ENCODE data around the gene MTMR4.

GRCh38 chr17:58556833-58557250, 42.4 kb upstream of the MTMR4 start:
- no peak for TF ChIP-seq POLR2A (IDR thresholded peaks at IDR 0.05; ENCODE audit: low read length)
- TF ChIP-seq, protein P1, sequence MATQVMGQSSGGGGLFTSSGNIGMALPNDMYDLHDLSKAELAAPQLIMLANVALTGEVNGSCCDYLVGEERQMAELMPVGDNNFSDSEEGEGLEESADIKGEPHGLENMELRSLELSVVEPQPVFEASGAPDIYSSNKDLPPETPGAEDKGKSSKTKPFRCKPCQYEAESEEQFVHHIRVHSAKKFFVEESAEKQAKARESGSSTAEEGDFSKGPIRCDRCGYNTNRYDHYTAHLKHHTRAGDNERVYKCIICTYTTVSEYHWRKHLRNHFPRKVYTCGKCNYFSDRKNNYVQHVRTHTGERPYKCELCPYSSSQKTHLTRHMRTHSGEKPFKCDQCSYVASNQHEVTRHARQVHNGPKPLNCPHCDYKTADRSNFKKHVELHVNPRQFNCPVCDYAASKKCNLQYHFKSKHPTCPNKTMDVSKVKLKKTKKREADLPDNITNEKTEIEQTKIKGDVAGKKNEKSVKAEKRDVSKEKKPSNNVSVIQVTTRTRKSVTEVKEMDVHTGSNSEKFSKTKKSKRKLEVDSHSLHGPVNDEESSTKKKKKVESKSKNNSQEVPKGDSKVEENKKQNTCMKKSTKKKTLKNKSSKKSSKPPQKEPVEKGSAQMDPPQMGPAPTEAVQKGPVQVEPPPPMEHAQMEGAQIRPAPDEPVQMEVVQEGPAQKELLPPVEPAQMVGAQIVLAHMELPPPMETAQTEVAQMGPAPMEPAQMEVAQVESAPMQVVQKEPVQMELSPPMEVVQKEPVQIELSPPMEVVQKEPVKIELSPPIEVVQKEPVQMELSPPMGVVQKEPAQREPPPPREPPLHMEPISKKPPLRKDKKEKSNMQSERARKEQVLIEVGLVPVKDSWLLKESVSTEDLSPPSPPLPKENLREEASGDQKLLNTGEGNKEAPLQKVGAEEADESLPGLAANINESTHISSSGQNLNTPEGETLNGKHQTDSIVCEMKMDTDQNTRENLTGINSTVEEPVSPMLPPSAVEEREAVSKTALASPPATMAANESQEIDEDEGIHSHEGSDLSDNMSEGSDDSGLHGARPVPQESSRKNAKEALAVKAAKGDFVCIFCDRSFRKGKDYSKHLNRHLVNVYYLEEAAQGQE (IDR thresholded peaks at IDR 0.05): no peak
- TF ChIP-seq ESRRA (IDR thresholded peaks at IDR 0.05; ENCODE audit: borderline replicate concordance, low read length): no peak
- TF ChIP-seq RNF2 (IDR thresholded peaks at IDR 0.05; ENCODE audit: borderline replicate concordance, low read depth): no peak
- TF ChIP-seq SMC3 (IDR thresholded peaks at IDR 0.05): no peak
- TF ChIP-seq RAD21 (conservative IDR thresholded peaks at IDR 0.05 in 1 of 2, IDR thresholded peaks at IDR 0.05 in 1 of 2): no peak
- TF ChIP-seq MYC (IDR thresholded peaks at IDR 0.05; ENCODE audit: borderline replicate concordance, low read length): no peak
- no peak for TF ChIP-seq JUN (IDR thresholded peaks at IDR 0.05)
- no peak for TF ChIP-seq TP53 (CRISPR knock-in tag; IDR thresholded peaks at IDR 0.05)
- no peak for TF ChIP-seq BCL3 (IDR thresholded peaks at IDR 0.05)
- TF ChIP-seq, protein P2, sequence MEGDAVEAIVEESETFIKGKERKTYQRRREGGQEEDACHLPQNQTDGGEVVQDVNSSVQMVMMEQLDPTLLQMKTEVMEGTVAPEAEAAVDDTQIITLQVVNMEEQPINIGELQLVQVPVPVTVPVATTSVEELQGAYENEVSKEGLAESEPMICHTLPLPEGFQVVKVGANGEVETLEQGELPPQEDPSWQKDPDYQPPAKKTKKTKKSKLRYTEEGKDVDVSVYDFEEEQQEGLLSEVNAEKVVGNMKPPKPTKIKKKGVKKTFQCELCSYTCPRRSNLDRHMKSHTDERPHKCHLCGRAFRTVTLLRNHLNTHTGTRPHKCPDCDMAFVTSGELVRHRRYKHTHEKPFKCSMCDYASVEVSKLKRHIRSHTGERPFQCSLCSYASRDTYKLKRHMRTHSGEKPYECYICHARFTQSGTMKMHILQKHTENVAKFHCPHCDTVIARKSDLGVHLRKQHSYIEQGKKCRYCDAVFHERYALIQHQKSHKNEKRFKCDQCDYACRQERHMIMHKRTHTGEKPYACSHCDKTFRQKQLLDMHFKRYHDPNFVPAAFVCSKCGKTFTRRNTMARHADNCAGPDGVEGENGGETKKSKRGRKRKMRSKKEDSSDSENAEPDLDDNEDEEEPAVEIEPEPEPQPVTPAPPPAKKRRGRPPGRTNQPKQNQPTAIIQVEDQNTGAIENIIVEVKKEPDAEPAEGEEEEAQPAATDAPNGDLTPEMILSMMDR (IDR thresholded peaks at IDR 0.05): no peak
- no peak for TF ChIP-seq POLR2AphosphoS2 (conservative IDR thresholded peaks at IDR 0.05; ENCODE audit: low read length)
- TF ChIP-seq RFX5 (IDR thresholded peaks at IDR 0.05): no peak
- no peak for TF ChIP-seq HOXA7 (CRISPR knock-in tag; IDR thresholded peaks at IDR 0.05)

Data from A549 (cell line).